ENCODE measurements around the gene APLP2.
A peak's percentile ranks its signal among the peaks of the same experiment; 100 is the strongest.
"Not testable (repeated sequence)": the region's sequence is repeated elsewhere in the genome, so short reads cannot be mapped to it uniquely, and the experiment has no call there.

Gene APLP2

GRCh38 chr11:130088919-130089673, 19.4 kb downstream of the APLP2 start:
- TF ChIP-seq SNAI2 (CRISPR knock-in tag; IDR thresholded peaks at IDR 0.05) = no peak
- no peak for TF ChIP-seq RARB (CRISPR knock-in tag; IDR thresholded peaks at IDR 0.05)
- no peak for TF ChIP-seq ESRRG (CRISPR knock-in tag; IDR thresholded peaks at IDR 0.05)
- TF ChIP-seq GLIS3 (CRISPR knock-in tag; IDR thresholded peaks at IDR 0.05) = no peak
- TF ChIP-seq PPARA (CRISPR knock-in tag; IDR thresholded peaks at IDR 0.05; ENCODE audit: borderline replicate concordance) = no peak
- no peak for TF ChIP-seq ZFP30 (CRISPR knock-in tag; IDR thresholded peaks at IDR 0.05)
- no peak for TF ChIP-seq ZNF8 (CRISPR knock-in tag; IDR thresholded peaks at IDR 0.05)
- TF ChIP-seq ISL1 (CRISPR knock-in tag; IDR thresholded peaks at IDR 0.05) = no peak
- no peak for TF ChIP-seq OSR1 (CRISPR knock-in tag; IDR thresholded peaks at IDR 0.05)
- no peak for TF ChIP-seq TOX (CRISPR knock-in tag; IDR thresholded peaks at IDR 0.05; ENCODE audit: borderline replicate concordance)
- peak; percentile 27; the same call in 1 of the 3 replicates for ATAC-seq

GRCh38 chr11:130089674-130090073, 20.0 kb downstream of the APLP2 start:
- TF ChIP-seq OSR1 (CRISPR knock-in tag; IDR thresholded peaks at IDR 0.05) (no peak), TOX (CRISPR knock-in tag; IDR thresholded peaks at IDR 0.05; ENCODE audit: borderline replicate concordance) (no peak), TSHZ2 (CRISPR knock-in tag; IDR thresholded peaks at IDR 0.05) (no peak), CSDC2 (CRISPR knock-in tag; IDR thresholded peaks at IDR 0.05) (no peak), PATZ1 (CRISPR knock-in tag; IDR thresholded peaks at IDR 0.05; ENCODE audit: borderline replicate concordance) (no peak), RARB (CRISPR knock-in tag; IDR thresholded peaks at IDR 0.05) (no peak), BACH2 (CRISPR knock-in tag; IDR thresholded peaks at IDR 0.05; ENCODE audit: borderline replicate concordance) (no peak), ESRRG (CRISPR knock-in tag; IDR thresholded peaks at IDR 0.05) (no peak), ZNF70 (CRISPR knock-in tag; IDR thresholded peaks at IDR 0.05) (no peak), ARNTL (CRISPR knock-in tag; IDR thresholded peaks at IDR 0.05; ENCODE audit: borderline replicate concordance, low read depth) (no peak), ZNF8 (CRISPR knock-in tag; IDR thresholded peaks at IDR 0.05) (no peak), ISL1 (CRISPR knock-in tag; IDR thresholded peaks at IDR 0.05) (no peak), CREB5 (CRISPR knock-in tag; IDR thresholded peaks at IDR 0.05; ENCODE audit: low read depth) (no peak)
- ATAC-seq = no peak

DNA sequence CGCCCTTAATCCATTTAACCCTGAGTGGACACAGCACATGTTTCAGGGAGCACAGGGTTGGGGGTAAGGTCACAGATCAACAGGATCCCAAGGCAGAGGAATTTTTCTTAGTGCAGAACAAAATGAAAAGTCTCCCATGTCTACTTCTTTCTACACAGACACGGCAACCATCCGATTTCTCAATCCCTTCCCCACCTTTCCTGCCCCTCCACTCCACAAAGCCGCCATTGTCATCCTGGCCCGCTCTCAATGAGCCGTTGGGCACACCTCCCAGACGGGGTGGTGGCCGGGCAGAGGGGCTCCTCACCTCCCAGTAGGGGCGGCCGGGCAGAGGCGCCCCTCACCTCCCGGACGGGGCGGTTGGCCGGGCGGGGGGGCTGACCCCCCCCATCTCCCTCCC, 20.8 kb downstream of the APLP2 start:
- not testable (repeated sequence) for ATAC-seq

GRCh38 chr11:130091169-130091568, 21.5 kb downstream of the APLP2 start:
- not testable (repeated sequence) for ATAC-seq

DNA sequence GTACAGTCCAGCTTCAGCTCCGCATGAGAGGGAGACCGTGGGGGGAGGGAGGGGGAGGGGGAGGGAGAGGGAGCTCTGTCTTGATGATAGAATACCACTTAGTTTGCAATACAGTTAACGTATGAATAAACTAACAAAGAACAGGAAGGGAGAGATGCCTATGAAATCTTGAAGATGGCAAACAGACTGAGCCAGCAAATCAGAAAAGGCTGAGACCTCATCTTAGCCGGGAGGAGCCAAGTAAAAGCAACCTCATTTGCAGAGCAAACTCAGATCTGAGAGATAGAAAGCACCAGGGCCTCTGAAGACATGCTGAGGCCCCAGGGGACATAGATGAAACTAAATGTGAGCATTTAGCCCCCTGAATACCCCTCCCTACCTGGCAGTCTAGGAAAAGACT, 23.0 kb downstream of the APLP2 start:
- no peak for ATAC-seq
- TF ChIP-seq, protein P1, sequence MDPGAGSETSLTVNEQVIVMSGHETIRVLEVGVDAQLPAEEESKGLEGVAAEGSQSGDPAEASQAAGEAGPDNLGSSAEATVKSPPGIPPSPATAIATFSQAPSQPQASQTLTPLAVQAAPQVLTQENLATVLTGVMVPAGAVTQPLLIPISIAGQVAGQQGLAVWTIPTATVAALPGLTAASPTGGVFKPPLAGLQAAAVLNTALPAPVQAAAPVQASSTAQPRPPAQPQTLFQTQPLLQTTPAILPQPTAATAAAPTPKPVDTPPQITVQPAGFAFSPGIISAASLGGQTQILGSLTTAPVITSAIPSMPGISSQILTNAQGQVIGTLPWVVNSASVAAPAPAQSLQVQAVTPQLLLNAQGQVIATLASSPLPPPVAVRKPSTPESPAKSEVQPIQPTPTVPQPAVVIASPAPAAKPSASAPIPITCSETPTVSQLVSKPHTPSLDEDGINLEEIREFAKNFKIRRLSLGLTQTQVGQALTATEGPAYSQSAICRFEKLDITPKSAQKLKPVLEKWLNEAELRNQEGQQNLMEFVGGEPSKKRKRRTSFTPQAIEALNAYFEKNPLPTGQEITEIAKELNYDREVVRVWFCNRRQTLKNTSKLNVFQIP (CRISPR knock-in tag; IDR thresholded peaks at IDR 0.05; ENCODE audit: borderline replicate concordance, low read depth) = no peak
- TF ChIP-seq ISL1 (CRISPR knock-in tag; IDR thresholded peaks at IDR 0.05) = no peak
- TF ChIP-seq PATZ1 (CRISPR knock-in tag; IDR thresholded peaks at IDR 0.05; ENCODE audit: borderline replicate concordance) = no peak
- no peak for TF ChIP-seq CSDC2 (CRISPR knock-in tag; IDR thresholded peaks at IDR 0.05)
- TF ChIP-seq TCF4 (CRISPR knock-in tag; IDR thresholded peaks at IDR 0.05; ENCODE audit: borderline replicate concordance) = no peak

Data from SK-N-SH treated with all-trans-retinoic acid at 6 μM for 48 hours (cell line).